Right lobe of liver (tissue), 6 donors: ENCODE data around the gene PPP1R1B. TPM values are rescaled to one million over a fixed set of nuclear protein-coding genes. Genes with fewer than 3 reads are reported as not detected.

Experiments used
- ATAC-seq, 4 donors: fragments of 200-7000 bp; cut with Tn5 transposase; one replicate each; pipeline ENCODE4 v1.9.1; 2020; ENCODE audit warnings: mild to moderate bottlenecking in 4 of 4, moderate library complexity in 4 of 4
- DNase-seq, 3 donors: peaks; one replicate each; pipeline ENCODE4 v3.0.0-alpha.2; 2020
- H3K27ac ChIP-seq, 3 donors: fragments of 200-600 bp; one replicate each; pipeline ENCODE4 v1.8.0; 2022
- H3K27me3 ChIP-seq, 2 donors: fragments of 200-600 bp; one replicate each; pipeline ENCODE4 v1.8.0; 2022
- H3K36me3 ChIP-seq, 4 donors: fragments of 200-600 bp; sonication (generic) in 1 of 4; one replicate each; pipeline versions ENCODE4 v1.5.1 to v1.8.0; 2017 to 2022; ENCODE audit warnings: control low read depth in 1 of 4
- H3K4me1 ChIP-seq, 4 donors: fragments of 200-600 bp; sonication (generic) in 1 of 4; one replicate each; pipeline versions ENCODE4 v1.5.1 to v1.8.0; 2017 to 2022; ENCODE audit warnings: control low read depth in 1 of 4
- H3K4me3 ChIP-seq, 3 donors: fragments of 200-600 bp; one replicate each; pipeline ENCODE4 v1.8.0; 2022
- H3K9me3 ChIP-seq, 4 donors: fragments of 200-600 bp; sonication (generic) in 1 of 4; one replicate each; pipeline versions ENCODE4 v1.5.1 to v1.8.0; 2017 to 2022; ENCODE audit warnings: control low read depth in 1 of 4
- POLR2A ChIP-seq: fragments of 450-650 bp; IDR thresholded peaks from one replicate; pipeline ENCODE4 v1.6.1; 2017; ENCODE audit warnings: antibody characterized with exemption, mild to moderate bottlenecking
- WGBS: methylation state at CpG from one replicate; pipeline ENCODE4 v1.1.6; 2018; ENCODE audit warnings: low coverage, low lambda C conversion rate; ENCODE audit not compliant: insufficient coverage; ENCODE audit errors: missing lambda C conversion rate; 5-methylcytosine and 5-hydroxymethylcytosine counted together
- intact Hi-C, 2 donors: fragments of 100-400 bp; cut with DNase I; formaldehyde crosslinking; loops; one replicate each; pipeline versions ENCODE4 v1.11.2 to v1.14.1; 2022
- total RNA-seq, 6 experiments: library from RNA; depleted of rRNA in 2 of 6; stranded (reverse); fragments of >200 nt in 2 of 6; fragmentation: NEBNext Ultra II Directional in 3 of 6; extraction: Animal tissue kit (Norgen Biotek cat#: 25700) in 3 of 6; gene quantifications; one replicate each; pipeline versions ENCODE4 v1.1.0 to v1.2.4, GENCODE V29; 2016 to 2023
- TF ChIP-seq, protein P1 (sequence below), 4 donors: fragments of 200-600 bp in 3 of 4; fragments of 450-650 bp in 1 of 4; IDR thresholded peaks; one replicate each; pipeline versions ENCODE4 v1.5.1 to v1.8.0; 2016 to 2022; ENCODE audit warnings: antibody characterized with exemption in 4 of 4, mild to moderate bottlenecking in 2 of 4
- donor health status: DM: no; HTN: yes; CAD: no.
- donor health status: DM: no; HTN: no; CAD: no.
- donor health status: DM: no; HTN: no; CAD: no.
- donor health status: DM: no; HTN: yes; CAD: no.
- donor health status: DM: no; HTN: yes; CAD: no.

PPP1R1B gene
- total RNA-seq, 6 experiments from 2014 or later: 0.46 TPM; not detected in 5

DNA sequence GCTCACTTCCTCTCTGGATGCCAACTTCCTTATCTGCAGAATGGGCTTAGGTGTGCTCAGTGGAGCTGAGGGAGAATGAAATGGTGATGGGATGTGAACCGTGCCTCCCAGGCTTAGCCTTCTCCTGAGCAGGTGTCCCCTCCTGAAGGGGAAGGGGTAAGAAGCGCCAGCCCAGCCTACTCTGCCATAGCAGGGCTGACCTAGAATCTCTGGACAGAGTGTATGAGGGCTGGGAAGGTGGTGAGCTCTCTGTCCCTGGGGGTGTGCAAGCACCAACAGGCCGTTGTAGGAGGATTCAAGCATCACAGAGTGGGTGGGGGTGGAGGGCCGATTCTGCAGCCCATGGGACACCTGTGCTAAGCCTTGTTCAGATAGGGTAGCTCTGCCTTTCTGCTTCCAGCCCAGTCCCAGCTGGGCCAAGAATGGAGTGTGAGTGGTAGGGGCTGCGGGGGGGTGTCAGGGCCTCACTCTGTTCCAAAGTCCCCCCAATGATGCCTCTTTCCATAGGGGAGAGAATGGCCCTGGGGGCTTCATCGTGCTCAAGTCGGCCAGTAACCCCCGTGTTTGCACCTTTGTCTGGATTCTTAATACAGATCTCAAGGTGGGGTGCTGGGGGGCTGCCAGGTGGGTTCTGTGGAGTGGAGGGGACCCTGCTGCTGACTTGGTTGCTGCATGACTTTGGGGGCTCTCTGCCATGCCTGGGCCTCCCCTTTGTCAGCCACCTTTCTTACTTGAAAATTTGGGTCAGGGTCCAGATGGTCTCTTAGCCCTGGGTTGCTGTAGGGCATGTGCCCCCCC is 35.2 kb downstream of the PPP1R1B start:
- TF ChIP-seq, protein P1, sequence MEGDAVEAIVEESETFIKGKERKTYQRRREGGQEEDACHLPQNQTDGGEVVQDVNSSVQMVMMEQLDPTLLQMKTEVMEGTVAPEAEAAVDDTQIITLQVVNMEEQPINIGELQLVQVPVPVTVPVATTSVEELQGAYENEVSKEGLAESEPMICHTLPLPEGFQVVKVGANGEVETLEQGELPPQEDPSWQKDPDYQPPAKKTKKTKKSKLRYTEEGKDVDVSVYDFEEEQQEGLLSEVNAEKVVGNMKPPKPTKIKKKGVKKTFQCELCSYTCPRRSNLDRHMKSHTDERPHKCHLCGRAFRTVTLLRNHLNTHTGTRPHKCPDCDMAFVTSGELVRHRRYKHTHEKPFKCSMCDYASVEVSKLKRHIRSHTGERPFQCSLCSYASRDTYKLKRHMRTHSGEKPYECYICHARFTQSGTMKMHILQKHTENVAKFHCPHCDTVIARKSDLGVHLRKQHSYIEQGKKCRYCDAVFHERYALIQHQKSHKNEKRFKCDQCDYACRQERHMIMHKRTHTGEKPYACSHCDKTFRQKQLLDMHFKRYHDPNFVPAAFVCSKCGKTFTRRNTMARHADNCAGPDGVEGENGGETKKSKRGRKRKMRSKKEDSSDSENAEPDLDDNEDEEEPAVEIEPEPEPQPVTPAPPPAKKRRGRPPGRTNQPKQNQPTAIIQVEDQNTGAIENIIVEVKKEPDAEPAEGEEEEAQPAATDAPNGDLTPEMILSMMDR (IDR thresholded peaks at IDR 0.05): no peak
- TF ChIP-seq POLR2A: no peak
- DNase-seq (no peak), ATAC-seq (no peak)
- Histone ChIP-seq H3K4me1 (peaks cover 0 to 39% (median 14%) of the 10 kb centered on the region in 4 donors), H3K27ac (no peak overlapping the region), H3K4me3 (no peak overlapping the region), H3K27me3 (no peaks in the 10 kb centered on the region), H3K9me3 (no peaks in the 10 kb centered on the region), H3K36me3 (no peaks in the 10 kb centered on the region)
- intact Hi-C loops: no loop called here
- WGBS: 100% methylated on average over 1 of the region's 8 CpGs

DNA sequence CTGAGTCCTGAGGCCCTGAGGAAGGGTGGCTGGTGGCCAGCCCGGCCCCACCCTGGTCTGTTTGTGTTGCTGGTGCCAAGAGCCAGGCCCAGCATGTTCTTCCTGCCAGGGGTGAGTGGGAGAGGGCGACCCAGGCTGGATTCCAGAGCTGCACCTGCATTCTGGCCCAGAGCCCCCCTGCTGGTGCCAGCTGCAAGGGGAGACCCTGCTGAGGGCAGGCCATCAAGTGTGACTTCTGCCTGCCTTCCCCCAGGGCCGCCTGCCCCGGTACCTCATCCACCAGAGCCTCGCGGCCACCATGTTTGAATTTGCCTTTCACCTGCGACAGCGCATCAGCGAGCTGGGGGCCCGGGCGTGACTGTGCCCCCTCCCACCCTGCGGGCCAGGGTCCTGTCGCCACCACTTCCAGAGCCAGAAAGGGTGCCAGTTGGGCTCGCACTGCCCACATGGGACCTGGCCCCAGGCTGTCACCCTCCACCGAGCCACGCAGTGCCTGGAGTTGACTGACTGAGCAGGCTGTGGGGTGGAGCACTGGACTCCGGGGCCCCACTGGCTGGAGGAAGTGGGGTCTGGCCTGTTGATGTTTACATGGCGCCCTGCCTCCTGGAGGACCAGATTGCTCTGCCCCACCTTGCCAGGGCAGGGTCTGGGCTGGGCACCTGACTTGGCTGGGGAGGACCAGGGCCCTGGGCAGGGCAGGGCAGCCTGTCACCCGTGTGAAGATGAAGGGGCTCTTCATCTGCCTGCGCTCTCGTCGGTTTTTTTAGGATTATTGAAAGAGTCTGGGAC is 36.0 kb downstream of the PPP1R1B start:
- no peak overlapping the region for H3K27ac ChIP-seq
- intact Hi-C loops: no loop called here
- no peak overlapping the region for H3K4me3 ChIP-seq
- peaks cover 0 to 45% (median 18%) of the 10 kb centered on the region in 4 donors for H3K4me1 ChIP-seq
- DNase-seq: no peak
- no peak for ATAC-seq
- WGBS: 74% methylated on average over 3 of the region's 22 CpGs
- no peaks in the 10 kb centered on the region for H3K9me3 ChIP-seq
- H3K36me3 ChIP-seq: no peaks in the 10 kb centered on the region
- TF ChIP-seq, protein P1 (IDR thresholded peaks at IDR 0.05): no peak
- TF ChIP-seq POLR2A: no peak
- H3K27me3 ChIP-seq: no peaks in the 10 kb centered on the region

DNA sequence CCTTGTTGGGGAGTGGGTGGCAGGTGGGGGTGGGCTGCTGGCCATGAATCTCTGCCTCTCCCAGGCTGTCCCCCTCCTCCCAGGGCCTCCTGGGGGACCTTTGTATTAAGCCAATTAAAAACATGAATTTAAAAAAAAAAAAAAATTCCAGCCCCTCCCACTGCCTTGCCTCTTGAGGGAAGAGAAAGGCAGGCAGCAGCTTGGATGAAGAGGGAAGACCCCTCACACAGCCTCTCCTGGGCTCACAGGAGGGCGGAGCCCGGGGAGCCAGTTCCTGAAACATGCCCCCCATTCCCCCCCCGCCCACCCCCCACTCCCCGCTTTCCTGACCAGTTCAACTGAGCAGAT is 36.6 kb downstream of the PPP1R1B start:
- no peak overlapping the region for H3K4me3 ChIP-seq
- peaks cover 0 to 45% (median 21%) of the 10 kb centered on the region in 4 donors for H3K4me1 ChIP-seq
- TF ChIP-seq POLR2A: no peak
- TF ChIP-seq, protein P1 (IDR thresholded peaks at IDR 0.05): no peak
- no peaks in the 10 kb centered on the region for H3K9me3 ChIP-seq
- H3K27ac ChIP-seq: no peak overlapping the region
- ATAC-seq (no peak), DNase-seq (no peak)
- intact Hi-C loops: no loop called here
- H3K36me3 ChIP-seq: no peaks in the 10 kb centered on the region
- no peaks in the 10 kb centered on the region for H3K27me3 ChIP-seq
- whole genome bisulfite sequencing: 20% methylated on average over 3 of the region's 4 CpGs

DNA sequence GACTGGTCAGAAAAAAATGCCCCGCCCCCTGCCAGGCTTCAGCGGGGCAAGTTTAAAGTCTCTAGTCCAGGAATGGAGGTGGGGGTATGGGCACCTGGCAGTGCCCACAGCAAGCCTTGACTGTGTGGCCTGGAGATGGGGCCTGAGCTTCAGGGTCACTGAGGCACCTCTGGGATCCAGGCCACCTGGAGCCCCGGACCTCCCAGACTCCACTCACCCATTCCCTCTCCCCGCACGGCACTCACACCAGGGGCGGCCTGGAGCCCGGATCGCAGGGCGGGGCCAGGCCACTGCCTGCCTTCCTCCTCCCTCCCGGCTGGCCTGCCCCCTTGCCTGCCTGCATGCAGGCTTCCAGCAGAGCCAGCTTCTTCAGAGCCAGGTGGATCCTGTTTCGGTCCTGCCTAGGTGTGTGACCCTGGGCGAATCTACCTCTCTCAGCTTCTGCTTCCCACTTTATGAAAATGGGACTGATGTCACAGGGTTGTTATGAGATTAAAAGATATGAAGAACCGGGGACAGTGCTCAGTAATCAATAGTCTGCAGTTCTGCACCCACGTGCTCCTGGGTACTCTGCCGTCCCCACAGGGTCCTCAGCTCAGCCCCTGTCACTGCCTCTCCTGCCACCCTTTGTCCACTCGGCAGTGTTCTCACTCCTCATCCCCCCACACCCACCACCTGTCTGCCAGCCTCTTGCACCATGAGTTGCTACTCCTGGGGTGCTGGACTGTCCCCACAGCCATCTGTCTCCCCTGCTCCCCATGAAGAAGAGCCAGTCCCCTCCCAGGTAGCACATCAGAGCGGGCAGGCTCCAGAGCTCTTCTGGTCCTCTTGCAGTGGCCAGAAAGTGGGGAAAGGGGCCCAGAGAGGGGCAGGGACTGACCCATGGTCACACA is 37.2 kb downstream of the PPP1R1B start:
- Histone ChIP-seq H3K9me3 (no peaks in the 10 kb centered on the region), H3K27me3 (peaks cover 0 to 2% of the 10 kb centered on the region in 2 donors), H3K36me3 (no peaks in the 10 kb centered on the region), H3K27ac (no peak overlapping the region), H3K4me1 (peaks cover 0 to 45% (median 22%) of the 10 kb centered on the region in 4 donors), H3K4me3 (no peak overlapping the region)
- DNase-seq (peak in 1 of 3 donors; percentile 71), ATAC-seq (peak in 2 of 4 donors; percentile 15 to 39)
- TF ChIP-seq, protein P1 (IDR thresholded peaks at IDR 0.05): no peak
- TF ChIP-seq POLR2A: no peak
- intact Hi-C loops: no loop called here
- WGBS: 40% methylated on average over 9 of the region's 17 CpGs
